GM19468 (cell line): ENCODE measurements around the gene OR4F15.
"Not testable (repeated sequence)": the region's sequence is repeated elsewhere in the genome, so short reads cannot be mapped to it uniquely, and the experiment has no call there.

Experiments used
- ATAC-seq: cut with Tn5 transposase; IDR thresholded peaks from one replicate; pipeline ENCODE4 v1.9.1; 2021; ENCODE audit warnings: mild to moderate bottlenecking, moderate library complexity, moderate number of reproducible peaks; ENCODE audit not compliant: unreplicated experiment; ENCODE audit errors: extremely low read depth

Gene OR4F15, protein sequence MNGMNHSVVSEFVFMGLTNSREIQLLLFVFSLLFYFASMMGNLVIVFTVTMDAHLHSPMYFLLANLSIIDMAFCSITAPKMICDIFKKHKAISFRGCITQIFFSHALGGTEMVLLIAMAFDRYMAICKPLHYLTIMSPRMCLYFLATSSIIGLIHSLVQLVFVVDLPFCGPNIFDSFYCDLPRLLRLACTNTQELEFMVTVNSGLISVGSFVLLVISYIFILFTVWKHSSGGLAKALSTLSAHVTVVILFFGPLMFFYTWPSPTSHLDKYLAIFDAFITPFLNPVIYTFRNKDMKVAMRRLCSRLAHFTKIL

DNA sequence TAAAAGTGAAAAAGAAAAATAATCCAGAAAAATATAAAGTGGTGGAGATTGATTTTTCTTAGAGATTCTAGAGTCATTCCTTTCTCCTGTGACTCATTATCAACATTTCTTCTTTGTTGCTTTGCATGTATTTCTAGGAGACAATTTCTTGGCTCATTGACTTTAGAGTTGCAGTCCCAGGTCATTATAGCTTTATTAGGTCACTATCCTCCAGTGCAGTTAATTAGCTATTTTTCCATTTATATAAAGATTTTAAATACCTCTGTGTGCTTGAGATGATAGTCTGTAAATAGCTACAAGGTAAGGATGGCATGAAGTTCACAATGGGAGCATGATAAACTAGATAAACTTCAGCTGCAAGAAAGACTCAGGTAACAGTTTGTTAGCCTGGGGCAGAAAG lies at the start of gene OR4F15:
OR4F15 (plus strand) TSS at position 301 of the 400 bp plus-strand sequence. CDS start 5,985 bp downstream, outside the sequence.
- ATAC-seq: no peak

DNA sequence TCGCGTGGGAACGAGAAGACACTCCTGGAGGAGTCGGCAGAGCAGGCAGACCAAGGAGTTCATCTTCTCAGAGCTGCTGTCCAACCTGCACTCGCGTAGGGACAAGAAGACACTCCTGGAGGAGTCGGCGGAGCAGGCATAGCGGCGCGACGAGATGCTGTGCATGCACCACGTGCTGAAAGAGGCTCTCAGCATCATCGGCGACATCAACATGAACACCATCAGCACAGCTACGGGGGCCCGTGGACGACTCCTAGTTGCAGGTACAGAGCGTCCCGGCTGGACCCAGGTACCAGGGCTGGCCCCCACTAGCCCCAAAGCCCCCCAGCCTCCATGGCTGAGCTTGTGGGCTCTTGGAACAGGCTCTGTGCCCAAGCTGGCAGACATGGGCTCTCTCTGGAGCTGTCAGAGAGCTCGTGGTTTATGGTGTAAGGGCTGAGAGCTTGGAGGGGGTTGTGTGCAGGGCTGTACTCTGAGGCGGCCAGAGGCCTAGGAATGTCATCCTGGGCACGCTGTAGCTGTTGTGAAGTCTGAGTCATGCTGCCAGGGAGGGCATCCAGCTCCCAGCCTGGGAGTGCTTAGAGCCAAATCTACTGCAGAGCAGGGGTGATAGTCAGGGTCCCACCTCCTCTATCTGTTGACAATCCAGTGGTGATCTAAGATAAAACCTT lies 47.2 kb upstream of the OR4F15 start:
- ATAC-seq: not testable (repeated sequence)

DNA sequence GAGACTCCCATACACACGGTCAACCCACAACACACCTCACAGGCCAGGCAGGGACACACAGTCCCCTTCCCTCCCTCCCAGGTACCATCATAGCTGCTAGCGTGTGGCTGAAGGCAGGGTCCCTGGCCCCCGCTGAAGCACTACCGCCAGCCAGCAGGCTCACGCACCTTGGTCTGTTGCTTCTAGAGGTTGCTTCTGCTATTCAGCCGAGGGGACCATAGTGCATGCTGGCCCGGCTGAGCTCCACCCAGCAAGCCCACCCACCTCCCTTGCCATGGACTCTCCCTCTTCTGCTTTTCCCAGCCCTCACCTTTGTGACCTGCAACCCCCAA lies 46.7 kb upstream of the OR4F15 start:
- not testable (repeated sequence) for ATAC-seq

DNA sequence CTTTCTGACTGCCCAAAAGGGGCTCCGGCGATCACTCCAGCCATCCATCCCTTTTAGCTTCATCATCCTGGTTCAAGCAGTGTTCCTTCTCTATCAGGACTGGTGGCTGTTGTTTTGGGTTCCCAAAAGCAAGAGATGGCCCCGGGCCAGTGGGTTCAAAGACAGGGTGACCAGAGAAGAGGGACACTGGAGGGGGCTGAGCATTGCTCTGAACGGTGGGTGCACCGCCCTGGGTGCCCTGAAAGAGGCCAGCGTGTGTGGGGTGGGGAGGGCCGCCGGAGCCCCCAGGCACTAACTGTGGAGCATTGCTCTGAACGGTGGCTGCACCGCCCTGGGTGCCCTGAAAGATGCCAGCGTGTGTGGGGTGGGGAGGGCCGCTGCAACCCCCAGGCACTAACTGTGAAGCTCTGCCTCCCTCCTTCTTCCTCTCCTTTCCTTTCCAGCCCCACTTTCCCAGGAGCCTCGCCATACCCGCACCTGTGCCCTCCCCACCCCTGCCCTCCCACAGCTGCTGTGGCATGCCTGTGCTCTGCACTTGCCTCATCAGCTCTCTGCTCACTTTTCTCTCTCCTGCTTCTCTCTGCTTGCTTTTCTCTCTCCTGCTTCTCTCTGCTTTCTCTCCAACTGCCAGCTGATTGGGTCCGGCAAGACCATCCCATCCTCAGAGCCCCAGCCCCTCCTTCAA lies 46.1 kb upstream of the OR4F15 start:
- ATAC-seq: no peak

DNA sequence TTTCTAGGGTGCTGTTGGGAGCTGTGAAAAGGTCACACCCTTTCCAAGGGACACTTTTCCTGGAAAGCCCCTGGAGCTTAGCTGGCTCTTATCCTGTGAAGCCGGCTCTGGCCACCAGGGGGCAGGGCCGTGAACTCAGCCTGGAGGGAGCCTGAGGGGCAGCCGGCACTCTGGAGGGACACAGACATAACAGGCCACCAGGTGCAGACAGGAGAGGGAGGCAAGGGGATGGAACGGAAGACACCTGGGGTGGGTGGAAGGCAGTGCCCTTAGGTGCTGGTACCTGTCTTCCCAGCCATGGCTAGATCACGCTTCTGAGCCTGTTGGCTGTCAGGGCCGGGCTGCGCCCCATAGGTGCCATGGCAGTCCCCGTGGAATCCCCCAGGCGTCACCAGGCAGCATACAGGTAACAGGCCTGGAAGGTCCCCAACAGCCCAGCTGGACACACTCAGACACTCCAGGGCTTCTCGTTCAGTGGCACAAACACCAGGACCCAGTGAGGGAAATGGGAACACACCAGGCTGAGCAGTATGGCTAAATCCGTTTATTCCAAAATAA lies 44.8 kb upstream of the OR4F15 start:
- ATAC-seq: not testable (repeated sequence)

DNA sequence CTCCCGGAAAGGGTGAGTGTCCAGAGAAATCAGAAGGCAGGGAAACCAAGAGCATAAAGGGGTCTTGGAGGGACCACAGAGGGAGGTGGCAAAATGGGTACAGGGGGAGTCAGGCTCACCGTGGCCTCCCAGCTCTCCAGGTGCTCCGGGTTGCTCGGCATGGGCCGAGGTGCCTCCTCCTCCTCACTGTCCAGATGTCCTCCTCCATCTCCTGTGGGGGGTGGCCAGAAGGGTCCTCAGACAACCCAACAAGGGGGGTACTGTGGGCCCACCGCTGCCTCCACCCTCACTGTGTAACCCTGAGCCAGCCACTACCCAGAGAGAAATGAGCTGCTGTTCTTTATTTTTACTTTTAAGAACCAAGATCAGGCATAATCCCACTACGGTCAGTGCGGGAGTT lies 39.1 kb upstream of the OR4F15 start:
- no peak for ATAC-seq

DNA sequence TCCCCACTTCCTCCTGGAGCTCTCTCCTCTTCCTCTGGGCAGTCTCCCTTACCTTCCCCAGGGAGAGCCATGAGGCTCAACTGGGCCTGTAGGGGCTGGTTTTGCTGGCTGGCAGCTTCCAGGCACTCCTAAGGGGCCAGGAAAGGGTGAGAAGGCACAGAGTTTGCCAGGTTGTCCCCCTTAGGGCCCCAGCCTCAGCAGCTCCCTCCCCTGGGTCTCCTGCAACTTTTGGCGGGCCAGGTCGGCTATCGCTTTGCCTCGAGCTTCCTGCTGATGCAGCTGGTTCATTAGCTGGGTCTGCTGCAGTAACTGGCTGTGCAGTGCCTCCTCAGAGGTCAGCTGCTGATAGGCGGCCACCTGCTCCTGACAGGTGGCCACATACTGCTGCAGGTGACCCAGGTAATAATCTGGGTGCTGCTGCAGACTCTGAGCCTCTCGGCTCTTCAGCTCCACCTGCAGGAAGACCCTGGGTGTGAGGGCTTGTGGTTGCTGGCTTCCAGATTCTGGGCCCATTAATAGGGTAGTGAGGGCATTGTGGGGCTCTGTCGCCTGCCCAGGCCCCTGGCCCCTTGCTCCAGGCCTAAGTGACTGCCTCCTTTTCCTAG lies 38.4 kb upstream of the OR4F15 start:
- ATAC-seq: no peak

DNA sequence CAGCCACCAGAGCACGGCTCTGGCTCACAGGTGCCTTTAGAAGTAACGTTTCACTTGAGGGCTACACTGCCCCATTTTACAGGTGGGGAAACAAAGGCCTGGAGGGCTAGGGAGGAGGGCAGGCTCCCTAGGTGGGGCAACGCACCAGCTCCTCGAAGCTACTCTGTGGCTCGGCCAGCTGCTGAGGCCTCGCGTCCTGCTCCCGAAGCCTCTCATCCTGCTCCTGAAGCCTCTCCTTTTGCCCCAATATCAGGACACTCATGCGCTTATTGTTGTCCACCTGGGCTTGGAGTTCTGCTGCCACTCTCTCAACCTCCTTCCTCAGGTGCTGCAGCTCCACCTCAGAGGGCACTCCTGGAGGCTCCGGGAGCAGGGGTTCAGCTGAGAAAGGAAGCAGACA lies 36.9 kb upstream of the OR4F15 start:
- ATAC-seq: no peak

DNA sequence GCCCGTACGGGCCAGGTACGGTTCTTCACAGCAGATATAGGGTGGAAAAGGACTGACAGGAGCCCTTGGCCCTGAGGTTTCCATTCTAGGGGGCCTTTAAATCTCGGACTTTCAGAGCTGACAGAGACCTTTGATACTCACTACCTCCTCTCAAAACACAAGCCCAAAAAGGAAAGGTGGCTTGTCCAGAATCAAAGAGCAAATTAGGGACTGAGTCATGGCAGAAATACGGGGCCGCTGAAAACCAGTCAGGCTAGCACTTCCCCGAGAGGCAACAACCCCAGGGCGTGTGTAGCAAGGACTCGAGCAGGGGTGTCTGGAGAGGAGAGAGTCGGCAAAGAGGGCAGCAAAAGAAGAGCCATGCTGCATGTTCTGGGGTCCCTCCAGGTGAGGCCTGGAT lies 33.4 kb upstream of the OR4F15 start:
- ATAC-seq: not testable (repeated sequence)

DNA sequence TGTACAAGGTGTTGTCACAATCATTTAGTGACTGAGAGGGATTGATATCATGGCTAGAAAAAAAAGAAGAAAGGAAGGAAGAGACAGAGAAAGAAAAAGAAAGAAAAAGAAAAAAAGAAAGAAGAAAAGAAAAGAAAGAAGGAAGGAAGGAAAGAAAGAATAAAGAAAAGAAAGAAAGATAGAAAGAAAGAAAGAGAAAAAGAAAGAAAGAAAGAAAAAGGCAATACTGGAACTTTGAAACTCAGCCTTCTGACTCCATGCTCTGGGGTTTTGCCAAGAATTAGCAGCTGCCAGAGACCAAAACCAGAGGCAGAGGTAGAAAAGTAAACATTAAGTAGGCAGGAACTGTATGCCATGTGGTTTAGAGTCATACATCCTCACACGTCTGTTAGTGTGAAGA lies 31.8 kb upstream of the OR4F15 start:
- not testable (repeated sequence) for ATAC-seq

DNA sequence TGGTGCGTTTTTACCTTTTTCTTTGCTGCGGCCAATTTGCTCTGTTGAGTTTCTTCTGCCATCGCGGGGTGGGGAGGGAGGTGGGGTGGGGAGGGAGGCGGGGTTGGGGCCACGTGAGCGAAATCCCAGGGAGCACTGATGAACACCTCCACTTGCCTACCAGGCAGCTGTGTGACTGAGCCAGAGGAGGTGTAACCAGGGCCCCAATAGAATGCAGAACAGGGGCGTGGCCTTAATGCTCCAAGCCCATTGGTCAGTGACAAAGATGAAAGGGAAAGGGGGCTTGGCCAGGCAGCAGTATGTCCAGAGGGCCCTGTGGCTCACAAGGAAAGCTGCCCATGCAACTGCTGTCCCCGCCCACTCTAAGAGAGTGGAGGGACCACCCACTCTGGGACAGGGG lies 30.1 kb upstream of the OR4F15 start:
- no peak for ATAC-seq

DNA sequence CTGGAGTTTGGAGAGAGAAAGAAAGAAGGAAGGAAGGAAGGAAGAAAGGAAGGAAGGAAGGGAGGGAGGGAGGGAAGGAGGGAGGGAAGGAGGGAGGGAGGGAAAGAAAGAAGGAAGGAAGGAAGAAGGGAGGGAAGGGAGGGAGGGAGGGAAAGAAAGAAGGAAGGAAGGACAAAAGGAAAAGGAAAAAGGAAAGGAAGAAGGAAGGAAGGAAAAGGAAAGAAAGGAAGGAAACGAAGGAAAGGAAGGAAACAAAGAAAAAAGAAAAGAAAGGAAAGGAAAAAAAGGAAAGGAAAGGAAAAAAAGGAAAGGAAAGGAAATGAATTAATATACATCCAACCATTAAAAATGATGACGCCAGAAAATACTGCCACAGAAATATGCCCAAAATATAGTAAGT lies 27.4 kb upstream of the OR4F15 start:
- ATAC-seq: no peak

DNA sequence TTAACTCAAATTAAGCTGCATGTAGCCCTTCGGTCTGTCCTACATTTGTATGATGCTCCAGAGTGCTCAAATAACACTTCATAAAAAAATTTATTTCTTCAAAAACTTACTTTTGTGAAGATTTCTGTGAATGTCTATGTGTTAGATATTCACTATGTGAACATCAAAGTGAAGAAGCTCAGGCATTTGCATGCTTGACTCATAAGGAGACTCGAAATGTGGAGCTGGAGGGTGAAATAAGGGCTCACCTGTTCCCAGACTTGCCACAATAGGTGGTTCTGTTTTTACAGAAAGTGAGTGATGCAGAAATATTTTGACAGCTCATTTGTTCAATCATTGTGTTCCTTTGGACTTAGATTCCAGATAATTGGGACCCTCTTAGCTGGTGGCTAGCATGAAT lies 25.6 kb upstream of the OR4F15 start:
- not testable (repeated sequence) for ATAC-seq

DNA sequence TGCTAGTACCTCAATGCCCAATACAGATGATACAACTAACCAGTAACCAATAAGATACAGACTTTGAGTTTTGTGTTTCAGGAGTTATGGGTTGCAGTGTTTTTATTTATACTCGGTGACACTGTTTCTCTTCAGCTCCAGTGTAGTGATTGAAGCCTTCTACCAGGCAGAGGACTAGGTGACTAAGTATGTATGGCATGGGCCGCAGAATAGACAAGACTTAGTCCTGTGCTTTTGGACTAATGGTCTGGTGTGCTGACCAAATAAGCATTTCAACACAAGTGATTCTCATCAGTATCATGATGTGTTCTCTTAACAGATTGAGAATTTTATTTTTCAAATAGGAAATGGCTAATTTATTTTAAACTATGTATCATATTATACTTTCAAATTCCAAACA lies 24.0 kb upstream of the OR4F15 start:
- not testable (repeated sequence) for ATAC-seq

DNA sequence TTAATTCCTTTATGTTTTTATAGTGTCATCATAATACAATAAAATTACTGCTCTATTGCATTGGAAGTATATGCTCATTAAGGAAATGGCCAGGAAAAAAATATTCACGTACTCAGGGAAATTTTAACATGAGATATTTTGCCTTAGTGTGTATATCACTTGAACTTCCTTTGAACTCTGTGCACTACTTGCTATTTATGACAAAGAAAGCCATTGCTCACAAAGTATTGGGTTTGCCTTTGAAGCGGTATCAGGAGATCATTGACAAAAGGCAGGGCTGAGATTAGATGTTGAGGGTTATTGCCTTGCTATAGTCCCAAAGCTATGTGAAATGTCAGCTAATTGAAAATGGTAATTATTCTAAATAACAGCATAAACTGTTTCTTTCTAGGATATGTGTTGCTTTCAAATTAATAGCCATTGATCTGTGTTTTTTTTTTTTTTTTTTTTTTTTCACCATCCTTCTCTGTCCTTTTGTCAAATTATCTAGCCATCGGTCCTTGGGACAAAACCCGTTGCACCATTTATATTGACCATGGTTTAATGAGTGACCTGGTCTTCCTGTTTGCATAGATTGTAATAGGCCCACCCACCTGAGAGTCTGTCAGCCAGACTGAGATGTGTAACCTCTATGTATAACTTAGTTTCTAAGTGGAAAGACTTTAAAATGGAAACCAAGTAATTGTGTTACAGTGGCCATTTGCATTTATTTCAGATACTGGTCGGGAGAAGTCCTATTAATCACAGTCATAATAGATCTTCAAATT lies 23.3 kb upstream of the OR4F15 start:
- ATAC-seq: not testable (repeated sequence)

DNA sequence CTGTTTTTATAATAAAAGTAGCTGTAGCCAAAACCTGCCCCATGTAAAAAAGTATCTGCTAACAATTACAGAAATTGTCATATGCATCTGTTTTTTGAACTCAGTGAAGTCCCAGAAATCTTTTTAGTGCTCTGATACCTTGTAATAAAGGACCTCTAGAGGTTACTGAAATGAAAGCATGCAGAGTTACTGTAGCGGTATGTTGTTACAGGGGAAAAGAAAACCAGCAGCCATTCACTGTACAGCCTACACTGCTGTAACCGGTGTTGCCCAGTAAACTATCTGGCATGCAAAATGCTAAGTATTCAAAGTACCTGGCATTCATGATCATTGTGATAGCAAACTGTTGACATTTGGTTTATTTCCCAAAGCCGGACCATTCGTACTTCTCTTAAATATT lies 21.3 kb upstream of the OR4F15 start:
- ATAC-seq: not testable (repeated sequence)

DNA sequence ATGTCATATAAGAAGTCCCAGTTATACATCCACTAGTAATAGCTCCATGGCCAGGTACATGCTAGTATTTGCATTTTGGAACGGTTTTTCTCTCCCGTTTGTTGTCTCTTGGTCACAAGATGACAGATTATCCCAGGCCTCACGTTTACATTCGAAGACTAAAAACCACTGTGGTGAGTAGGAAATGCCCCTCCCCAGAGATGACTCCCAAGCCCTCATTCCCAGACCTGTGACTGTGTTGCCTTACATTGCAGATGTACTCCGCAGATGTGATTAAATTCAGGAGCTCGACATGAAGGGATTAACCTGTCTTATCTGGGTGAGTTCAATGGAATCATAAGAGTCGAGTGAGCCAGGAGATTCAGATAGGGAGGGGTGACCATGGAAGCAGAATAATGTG lies 18.0 kb upstream of the OR4F15 start:
- not testable (repeated sequence) for ATAC-seq

DNA sequence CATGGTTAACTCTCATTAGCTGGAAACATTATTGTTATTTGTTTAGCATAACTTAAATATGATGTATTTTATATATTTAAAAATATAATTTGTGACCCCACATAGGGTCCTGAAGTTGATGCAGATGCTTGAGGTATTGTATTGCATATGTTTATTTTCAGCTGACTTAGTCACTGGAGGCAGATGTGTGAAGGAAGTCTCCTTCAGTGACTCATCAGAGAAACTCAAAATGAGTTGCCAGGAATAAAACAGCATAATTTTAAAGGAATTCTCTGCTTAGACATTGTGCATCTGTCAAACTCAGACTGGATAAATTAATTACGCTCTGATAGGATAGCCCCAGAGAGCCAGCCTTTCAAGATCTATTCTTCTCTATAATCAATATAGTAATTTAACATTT lies 16.5 kb upstream of the OR4F15 start:
- ATAC-seq: no peak

DNA sequence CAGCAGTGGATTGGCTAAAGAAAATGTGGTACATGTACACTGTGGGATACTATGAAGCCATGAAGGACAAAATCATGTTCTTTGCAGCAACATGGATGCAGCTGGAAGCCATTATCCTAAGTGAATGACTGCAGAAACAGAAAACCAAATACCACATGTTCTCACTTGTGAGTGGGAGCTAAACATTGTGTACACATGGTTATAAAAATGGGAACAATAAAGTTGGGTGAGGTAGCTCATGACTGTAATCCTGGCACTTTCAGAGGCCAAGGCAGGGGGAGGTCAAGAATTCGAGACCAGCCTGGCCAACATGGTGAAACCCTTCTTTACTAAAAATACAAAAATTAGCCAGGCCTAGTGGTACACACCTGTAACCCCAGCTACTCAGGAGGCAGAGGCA lies 12.3 kb upstream of the OR4F15 start:
- ATAC-seq: no peak

DNA sequence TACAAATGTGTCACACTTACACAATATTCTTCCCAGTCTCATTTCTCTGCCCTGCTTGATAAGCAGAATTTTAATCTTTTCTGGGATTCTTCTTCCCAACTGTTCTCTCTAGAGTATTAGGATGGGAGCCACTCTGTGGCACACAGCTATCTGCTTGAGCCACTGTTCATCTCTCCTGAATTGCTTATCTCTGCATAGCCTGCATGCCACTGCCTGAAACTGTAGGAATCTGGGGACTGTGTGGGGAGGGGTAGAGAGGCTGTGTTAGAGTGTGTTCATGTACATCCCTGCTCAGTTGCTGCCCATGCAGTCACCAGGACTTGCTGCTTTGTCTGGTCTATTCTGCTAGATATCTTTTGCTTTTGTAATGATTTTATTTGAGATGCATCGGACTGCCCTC lies 11.0 kb upstream of the OR4F15 start:
- ATAC-seq: no peak
